ENCODE results near the gene TRIO.

Gene TRIO

DNA sequence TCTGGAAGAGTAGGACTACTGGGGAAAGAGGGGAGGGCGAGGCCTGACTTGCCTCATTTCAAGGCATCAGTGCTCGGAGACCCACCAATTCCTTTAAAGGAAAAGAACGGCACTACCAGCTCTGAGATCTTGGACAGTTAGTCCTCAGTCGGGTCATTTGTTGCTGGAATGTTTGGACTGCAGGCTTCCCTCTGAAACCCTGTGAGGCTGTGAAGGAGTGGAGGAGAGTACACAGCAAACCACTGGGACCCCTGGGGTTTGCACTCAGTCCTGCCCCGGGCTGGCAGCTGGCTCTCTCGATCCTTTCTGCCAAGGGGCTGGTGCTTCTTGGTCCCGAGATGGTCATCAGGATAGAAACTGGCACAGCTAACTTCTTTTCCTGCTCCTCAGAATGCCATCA is 194.5 kb downstream of the TRIO start:
- no peak for DNase-seq

DNA sequence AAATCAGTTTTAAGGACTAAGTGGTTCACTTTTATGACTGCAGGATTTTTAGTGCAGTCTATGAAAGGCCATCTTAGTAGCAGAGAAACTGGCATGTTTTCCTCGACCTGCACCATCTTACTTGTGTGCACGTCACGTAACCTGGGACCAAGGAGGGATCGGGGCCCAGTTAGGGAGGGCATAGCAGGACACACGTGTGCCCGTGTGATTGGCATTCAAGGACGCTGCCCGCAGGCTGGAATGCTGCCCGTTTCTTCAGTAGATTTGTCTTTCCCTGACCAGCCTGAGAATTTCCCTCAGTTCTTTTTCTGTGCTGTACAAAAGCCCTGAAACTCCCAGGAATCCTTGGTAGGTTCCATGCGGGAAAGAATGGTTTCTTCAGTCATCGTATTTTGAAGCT is 196.3 kb downstream of the TRIO start:
- DNase-seq = no peak

DNA sequence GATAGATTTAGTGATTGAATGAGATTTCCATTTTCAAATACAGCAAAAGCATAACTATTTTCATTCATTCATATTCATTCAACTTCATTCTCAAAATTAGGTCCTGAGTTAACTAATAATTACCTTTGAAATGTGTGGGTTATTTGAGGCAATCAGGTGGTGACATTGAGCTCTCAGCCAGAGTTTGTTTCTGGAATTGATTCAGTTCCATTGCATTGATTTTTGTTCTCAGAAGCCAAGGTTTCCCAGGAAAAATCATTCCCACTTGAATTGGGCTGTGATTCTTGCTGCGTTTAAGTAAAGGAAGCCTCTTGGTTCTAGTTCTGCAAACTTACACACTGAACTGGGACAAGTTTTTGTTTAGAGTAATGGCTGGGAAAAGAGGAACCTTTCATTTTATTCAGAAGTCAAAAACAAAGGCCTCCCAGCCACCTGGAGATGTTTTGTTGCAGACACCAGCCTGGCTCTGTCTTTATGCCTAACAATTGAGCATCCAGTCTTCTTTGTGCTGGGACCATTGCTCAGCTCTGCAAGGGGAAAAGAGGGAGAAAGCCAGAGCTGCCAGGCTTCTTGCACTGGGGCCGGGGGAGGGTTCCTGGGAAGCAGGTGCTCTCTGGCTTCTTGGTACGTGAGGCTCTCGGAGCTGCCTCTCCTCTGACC is 198.6 kb downstream of the TRIO start:
- DNase-seq = no peak

DNA sequence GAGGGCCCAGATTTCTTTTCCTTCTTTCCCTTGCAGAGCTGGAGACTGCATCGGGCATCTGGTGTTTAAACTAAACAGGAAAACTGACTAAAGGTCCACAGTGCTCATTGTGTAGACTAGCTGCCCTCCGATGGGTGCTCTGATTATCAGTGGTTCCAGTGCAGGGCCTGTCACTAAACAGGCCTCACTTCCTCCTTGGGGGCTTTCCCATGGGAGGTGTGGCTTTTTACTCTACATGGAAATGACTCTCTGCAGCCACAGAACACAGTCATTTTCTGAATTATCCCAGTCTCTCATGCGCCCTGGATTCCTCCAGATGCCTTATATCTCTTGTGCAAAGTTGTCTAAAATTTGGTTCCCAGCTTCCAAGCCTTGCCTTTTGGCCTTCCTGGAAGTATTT is 199.2 kb downstream of the TRIO start:
- DNase-seq = no peak

DNA sequence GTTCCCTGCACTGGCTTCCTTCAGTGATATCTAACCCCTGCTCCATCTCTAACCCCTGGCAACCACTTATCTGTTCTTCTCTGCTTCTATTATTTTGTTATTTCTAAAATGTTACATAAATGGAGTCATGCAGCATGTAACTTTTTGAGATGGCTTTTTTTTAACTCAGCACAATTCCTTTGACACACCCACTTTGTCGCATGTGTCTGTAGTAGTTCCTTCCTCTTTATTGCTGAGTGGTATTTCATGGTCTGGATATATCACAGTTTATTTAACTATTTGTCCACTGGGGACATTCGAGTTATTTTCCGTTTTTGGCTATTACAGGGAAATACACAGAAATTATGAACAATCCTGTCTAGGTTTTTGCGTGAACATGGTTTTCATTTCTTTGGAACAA is 200.2 kb downstream of the TRIO start:
- no peak for DNase-seq

DNA sequence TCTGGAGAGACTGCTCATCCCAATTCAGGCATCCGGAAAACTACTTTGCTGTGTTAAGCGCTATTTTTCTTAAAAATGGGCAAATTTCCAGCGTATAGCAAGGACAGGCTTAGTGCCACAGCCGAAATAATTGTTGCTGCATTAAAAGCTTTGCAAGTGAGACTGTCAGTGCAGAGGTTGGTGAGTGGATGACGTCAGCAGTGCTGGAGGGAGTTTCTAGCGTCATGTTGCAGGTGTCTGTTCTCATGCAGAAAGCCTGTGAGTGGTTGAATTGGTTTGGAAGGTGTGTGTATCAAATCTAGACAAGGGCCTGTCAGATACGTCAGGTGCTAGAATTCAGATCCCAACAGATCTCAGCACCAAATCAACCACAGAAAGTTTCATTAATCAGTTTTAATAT is 204.4 kb downstream of the TRIO start:
- no peak for DNase-seq

DNA sequence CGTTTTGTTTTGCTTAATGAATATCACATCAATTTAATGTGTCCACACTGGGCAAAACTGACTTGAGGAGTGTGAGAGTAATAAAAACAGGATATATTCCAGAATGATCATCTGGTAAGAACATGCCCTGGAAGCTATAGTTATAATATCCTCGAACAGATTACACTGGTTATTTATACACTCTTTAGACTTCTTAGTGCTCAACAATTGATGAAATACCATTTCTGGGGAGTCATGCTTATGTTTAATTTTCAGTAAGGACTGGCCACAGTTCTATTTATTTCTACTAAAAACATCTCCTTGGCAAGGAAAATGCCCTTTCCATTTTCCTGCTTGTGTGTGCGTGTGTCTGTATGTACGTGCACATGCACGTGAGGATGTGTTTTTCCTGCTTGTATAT is 205.0 kb downstream of the TRIO start:
- DNase-seq = no peak

DNA sequence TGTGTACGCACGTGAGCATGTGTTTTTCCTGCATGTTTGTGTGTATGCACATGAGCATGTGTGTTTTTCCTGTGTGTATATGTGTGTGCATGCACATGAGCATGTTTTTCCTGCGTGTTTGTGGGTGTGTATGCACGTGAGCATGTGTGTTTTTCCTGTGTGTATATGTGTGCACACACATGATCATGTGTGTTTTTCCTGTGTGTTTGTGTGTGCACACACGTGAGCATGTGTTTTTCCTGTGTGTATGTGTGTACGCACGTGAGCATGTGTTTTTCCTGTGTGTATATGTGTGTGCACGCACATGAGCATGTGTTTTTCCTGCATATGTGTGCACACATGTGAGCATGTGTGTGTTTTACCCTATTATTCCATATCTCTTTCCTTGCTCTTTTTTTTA is 205.9 kb downstream of the TRIO start:
- DNase-seq = no peak

DNA sequence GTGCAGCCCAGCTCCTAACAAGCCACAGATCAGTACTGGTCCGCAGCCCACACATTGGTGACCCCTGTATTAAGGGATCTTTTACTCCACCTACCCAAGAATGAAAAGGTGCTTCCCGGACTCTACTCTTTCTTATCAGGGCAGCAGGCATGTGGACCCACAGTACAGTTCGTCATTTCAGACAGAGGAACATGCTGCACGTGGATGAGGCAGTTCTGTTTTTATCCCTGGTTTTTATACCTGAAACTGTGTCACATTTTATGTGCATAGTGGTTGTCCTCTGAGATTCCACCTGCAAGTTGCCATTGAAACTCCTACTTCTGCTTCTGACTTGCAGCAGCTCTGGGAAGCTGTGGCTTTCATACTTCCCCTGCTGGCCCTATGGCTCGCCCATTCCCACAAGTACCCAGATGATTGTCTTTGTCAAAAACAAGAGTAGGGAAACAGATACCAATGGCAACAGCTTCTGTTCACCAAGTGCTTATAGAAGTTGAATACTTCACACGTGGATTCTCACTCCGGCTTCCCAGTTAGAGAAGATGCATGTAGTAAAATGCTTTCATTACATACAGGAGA is 208.0 kb downstream of the TRIO start:
- DNase-seq = no peak

DNA sequence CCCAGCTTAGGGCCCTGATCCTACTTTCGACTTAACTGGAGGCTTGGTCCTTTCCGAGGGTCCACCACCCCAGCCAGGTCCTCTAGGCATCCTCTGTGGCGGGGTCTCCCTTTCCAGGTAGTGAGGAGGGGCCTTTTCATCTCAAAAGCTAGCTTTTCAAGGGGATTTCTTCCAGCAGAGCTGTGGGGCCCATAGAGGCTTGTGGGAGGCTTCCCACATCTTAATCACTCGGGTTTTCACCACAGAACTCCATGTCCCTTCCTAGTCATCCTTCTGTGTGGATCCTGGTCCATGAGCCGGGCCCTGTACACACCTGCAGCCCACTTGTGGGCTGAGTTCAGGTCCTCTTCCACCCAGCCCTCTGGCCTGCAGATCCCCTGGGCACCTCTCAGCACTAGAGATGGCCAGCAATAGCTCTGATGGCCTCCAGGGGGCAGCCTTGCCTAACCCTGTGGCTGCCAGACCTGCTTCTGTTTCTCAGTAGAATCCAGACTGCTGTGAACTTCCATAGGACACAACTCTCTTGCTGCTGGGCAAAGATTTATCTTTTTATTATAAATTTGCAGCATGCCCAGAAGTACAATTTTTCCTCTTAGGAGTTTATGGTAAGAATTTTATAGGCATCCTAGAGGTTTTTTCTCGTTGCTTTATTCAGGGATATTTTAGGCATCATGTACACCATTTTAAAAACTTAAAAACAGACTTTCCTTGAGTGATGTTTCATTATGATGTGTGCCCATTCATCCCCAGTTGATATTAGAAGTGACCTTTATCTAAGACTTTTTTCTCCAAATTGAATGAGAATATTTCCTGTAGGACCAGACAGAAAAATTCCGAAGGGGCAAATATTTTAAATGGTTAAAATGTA is 208.9 kb downstream of the TRIO start:
- peak; percentile 90 for DNase-seq

DNA sequence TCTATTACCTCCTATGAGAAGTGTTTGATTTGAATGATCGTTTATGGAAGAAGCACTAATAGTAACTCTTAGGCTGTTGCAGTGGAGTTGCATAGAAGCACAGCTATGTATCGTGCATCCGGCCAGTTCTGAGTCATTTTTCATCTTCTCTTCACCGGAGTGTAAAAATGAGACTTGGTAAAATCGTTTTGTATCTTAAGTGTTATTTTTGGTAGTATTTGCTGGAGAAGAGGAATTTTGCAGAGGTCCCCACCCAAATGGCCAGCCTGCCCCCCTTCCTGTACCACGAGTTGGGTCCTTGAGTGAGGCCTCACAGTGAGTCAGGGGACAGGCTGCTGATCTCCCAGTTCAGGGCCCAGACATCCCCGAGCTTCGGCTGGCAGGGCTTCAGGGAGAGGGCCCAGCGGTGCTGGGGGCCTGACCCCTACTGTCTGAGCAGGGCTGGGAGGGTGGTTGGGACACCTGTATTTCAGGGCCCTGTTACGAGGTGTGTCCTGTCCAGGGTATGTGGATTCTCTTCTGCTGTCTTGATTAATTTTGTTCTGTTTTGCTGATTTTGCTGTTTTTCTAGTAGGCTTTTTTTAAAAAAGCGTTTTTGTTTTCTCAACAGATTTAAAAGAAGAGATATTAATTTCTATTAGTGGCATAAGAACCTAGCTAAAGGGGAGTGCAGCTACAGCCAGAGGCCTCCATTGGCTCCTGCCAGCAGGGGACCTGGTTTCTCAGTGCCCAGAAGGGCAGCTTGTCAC is 210.8 kb downstream of the TRIO start:
- no peak for DNase-seq

DNA sequence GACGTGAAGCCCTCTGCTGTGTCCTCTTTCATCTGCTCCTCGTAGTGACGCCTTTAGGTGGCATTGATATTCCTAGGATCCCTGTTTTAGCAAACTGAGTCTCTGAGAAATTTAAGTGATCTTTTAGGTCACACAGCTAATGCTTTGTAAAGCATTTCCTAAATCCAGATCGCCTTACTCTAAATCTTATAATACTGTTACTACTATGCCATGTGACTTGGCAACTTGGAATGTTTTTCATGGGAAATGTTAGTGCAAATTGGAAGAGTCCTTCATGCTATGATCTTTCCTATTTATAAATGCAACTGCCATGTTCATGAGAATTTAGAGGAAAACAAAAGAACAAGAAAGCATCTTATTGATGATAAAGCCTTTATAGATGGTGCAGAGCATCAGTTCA is 212.2 kb downstream of the TRIO start:
- DNase-seq = no peak

DNA sequence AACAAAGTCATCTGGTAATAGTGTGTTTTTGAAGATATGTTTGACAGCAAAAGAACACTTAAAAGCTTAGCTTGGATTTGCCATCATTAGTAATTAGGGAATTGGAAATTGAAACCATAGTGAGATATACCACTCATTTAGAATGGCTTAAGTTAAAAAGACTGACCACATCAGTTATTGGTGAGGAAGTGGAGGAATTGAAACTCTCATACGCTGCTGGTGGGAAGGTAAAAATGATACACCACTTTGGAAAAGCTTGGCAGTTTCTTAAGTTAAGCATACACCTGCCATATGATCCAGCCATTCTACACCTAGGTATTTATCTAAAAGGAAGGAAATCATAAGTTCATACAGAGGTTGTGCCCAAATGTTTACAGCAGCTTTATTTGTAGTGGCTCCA is 213.2 kb downstream of the TRIO start:
- no peak for DNase-seq

DNA sequence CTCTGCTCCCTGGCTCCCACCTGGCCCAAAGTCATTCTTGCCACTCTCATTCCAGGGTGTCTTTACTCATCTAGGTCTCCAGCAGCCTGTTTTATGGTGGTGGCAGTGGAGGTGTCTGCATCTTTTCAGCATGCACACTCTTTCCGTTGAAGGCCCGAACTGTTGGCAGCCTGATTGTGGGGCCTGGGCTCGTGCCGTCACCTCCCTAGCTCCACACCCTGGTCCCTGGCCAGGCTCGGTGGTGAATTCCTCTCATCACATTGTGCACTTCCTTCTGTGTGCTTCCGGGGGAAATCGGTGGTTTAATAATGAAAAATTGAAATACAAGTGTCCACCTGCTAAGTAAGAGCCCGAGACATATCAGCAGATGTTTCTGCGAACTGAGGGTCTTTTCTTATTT is 214.3 kb downstream of the TRIO start:
- no peak for DNase-seq

DNA sequence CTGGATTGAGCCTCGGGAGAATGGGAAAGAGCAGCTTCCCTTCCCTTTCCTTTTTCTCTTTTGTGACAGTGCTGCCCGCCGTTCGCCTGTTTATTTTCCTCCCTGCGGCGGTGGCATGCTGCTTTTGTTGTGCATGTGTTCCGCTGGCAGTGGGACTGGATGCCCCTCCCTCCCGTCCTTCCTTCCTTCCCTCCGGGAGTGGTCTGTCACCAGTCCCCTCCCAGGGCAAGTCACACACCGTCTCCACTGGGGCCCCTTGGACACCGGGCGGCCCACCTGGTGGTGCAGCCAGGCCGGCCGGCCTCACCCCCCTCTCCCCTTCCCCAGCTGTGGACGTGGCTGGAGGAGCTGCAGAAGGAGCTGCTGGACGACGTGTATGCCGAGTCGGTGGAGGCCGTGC is 214.7 kb downstream of the TRIO start:
- no peak for DNase-seq

DNA sequence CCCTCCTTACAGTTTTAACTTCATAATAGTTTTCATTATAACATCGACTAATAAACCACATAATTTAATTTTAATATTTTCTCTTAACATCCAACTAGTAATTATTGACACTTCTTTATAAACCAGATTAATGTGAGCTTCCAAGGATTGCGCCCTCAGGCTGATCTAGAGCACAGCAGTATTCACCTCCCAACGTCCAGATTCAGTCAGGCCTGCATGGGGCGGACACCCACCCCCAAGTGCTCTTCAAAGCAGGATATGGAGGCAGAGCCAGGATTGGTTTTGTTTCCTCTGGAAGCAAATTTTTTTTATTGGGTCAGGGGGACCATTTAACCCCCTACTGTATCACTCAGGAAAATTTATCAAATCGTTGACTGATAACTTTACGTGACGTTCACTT is 215.4 kb downstream of the TRIO start:
- DNase-seq = no peak

DNA sequence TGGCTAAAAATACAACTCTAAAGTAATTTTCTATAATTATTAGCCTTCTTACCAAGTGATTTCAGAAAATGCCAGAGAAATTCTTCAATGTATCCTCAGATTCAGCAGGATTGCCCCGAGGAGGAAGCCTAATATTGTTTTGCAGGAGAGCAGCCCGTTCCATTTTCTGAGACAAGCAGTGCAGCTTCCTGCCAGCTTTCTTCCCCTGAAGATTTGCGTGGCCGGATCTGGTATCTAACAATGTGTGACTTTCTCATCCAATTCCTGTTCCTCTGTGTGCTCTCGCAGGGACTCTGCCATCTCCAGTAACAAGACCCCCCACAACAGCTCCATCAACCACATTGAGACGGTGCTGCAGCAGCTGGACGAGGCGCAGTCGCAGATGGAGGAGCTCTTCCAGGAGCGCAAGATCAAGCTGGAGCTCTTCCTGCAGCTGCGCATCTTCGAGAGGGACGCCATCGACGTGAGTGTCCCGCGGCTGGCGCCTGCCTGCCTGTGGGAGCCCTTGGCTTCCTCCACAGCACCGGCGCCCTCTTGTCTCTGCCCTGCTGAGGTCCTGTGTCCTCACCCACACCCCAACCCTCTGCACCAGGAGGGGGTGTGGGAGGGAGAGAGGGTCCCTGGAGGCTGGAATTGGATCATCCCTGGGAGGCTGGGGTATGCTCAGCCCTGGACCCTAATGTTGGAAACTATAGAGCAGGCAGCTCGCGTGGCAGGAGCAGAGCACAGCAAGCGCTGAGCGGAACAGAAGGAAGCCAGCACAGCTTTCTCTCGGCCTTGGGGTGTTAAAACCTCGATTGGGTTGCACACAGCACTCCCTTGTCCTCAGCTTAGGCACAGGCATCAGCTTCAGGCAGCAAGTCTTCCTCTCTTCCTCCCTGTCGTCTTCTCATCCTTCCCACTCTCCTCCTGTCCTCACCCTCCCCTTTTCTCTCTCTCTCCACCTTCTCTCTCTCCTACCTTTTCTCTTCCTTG is 216.2 kb downstream of the TRIO start:
- DNase-seq = no peak

DNA sequence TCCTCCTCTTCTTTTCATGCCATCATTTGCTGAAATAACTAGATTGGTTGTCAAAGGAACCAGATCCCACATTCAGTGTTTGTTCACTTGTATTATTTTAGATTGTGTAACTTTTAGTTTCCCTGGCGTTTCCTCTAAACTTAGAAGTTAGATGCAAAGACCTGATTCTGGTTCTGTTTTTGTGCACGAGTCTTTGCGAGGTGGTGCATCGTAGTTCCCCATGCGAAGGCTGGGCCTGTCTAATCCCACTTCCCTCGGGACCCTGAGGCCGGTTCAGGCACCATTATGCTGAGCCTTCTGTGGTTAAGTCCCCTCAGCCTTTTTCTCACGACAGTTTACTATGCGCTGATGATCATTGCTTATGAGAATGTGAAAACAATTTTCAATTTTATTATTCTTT is 219.3 kb downstream of the TRIO start:
- DNase-seq = no peak

DNA sequence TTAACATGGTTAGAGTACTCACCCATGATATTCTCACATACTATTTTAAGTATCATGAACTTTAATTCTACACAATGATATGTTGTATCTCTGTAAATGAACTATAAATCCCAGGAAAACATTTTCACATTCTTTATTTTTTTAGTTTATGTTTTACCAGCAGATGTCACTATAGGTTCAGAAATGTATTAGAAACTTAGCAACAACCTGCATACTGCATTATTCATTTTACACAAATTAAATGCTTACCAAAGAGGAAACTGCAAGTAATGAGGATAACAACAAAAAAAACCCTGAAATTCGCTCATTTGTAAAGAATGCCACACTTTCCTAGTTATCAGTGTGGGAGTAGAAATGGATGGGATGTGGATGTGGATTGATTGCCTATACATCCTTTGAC is 221.0 kb downstream of the TRIO start:
- peak; percentile 55 for DNase-seq

DNA sequence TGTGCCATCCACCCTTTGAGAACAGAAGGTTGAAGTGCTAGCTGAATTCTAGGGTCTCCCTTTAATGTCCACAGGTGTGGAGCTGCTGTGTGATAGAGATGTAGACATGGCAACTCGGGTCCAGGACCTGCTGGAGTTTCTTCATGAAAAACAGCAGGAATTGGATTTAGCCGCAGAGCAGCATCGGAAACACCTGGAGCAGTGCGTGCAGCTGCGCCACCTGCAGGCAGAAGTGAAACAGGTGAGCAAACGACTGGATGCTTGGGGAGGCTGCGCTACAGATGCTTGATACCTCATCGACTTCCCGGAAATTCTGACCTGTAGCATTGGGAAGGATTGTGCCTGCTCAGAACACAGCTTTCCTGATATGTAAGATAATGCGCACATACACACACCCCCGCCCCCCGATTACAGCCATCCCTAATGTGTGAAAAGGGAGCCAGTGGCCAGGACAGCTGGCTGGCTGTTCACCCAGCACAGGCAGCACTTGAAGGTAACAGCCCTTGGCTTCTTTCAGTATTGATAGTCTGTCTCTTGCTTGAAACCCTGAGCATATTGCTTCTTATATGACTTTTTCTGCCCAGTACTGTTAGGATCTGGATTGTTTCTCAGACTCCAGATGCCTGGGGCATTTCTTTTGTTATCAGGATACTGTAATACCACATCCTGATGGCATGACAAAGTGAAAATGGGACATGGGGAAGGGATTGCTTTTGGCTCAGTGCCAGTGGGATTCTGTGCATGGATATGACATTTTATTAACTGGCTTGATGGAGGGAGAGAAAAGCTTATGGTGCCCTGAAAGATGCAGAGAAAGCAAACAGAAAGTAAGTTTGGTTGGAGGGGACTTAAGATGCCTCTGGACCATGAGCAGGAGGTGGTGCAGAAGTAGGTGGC is 221.7 kb downstream of the TRIO start:
- peak; percentile 60 for DNase-seq

DNA sequence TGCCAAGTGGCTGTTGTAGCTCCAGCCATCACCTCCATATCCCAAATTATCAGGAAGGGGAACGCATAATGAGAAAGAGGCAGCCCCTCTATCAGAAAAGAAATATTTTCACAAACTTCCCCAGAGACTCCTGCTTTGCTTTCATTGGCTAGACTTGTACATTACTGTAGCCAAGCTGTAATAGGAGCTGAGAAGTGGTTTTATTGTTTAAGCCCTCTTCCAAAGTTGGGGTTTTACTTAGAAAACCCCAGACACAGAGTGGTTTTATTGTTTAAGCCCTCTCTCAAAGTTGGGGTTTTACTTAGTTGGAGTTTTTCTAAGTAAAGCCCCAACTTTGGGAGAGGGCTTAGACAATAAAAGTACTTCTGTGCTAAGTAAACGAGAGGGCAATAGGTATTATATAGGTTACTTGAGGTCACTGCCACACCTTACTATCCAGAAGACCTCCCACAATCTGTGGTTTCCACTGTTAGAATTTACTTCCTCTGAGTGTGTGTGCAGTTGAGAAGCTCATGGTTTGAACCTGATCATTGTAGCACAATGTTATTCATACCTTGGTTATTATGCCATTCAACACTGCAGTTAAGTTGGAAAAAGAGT is 222.8 kb downstream of the TRIO start:
- no peak for DNase-seq

All from NCI-H748 treated with DMSO at 0.1 percent for 48 hours (cell line).